GM12878 (cell line): ENCODE measurements around the gene CAPN14. TPM values are rescaled to one million over a fixed set of nuclear protein-coding genes. Genes with fewer than 3 reads are reported as not detected.

Experiments
- ATAC-seq: fragments of 200-7000 bp; cut with Tn5 transposase; 3 replicates; pipeline ENCODE4 v1.9.1; 2020; ENCODE audit warnings: mild to moderate bottlenecking, moderate library complexity
- BruUV-seq: library from RNA; stranded (reverse); fragments of 400-500 nt; replicated peaks from 2 replicates; lab custom pipeline; 2021; lab: Mats Ljungman, UMichigan
- CTCF ChIA-PET: fragments of 300-600 bp; sonication (Branson Sonifier 250); formaldehyde crosslinking; extraction: SDS; loops from one replicate; lab custom pipeline; 2021; ENCODE audit warnings: inconsistent platforms; lab: Yijun Ruan, JAX
- POLR2A ChIA-PET: fragments of 350-600 bp; formaldehyde crosslinking; extraction: SDS; loops from one replicate; lab custom pipeline; 2021; ENCODE audit warnings: inconsistent platforms; lab: Charles Lee
- RAD21 ChIA-PET: fragments of 300-600 bp; sonication (Branson Sonifier 250); formaldehyde crosslinking; loops from one replicate; lab custom pipeline; 2023; ENCODE audit warnings: antibody characterized with exemption; ENCODE audit not compliant: unreplicated experiment; lab: Charles Lee
- SMC1A ChIA-PET: fragments of 300-600 bp; sonication (Branson Sonifier 250); formaldehyde crosslinking; loops from one replicate; lab custom pipeline; 2023; ENCODE audit not compliant: unreplicated experiment, uncharacterized antibody; lab: Charles Lee
- DNase-seq: peaks from one replicate; pipeline ENCODE4 v3.0.0-alpha.2; 2011; ENCODE audit warnings: low read depth, low spot score
- FAIRE-seq: peaks from 3 replicates; lab custom pipeline; 2011; peaks lifted over from hg19 to GRCh38; lab: Jason Lieb, UNC
- H2AFZ ChIP-seq: 2 replicates; pipeline ENCODE4 v1.6.0; 2011; ENCODE audit warnings: low read depth, low read length, control low read depth; ENCODE audit not compliant: control insufficient read depth
- H3K27ac ChIP-seq: 2 replicates; pipeline ENCODE4 v1.5.1; 2011; ENCODE audit warnings: control low read depth; ENCODE audit not compliant: control insufficient read depth, insufficient read depth
- H3K27me3 ChIP-seq, 2 experiments: replicated peaks in 1 of 2; 2 replicates each; pipeline versions ENCODE4 v1.6.0 to v1.6.1; 2011; ENCODE audit warnings: low read length in 1 of 2; ENCODE audit not compliant: control insufficient read depth in 2 of 2, insufficient read depth in 2 of 2
- H3K36me3 ChIP-seq, 2 experiments: 2 replicates each; pipeline ENCODE4 v1.5.1; 2011; ENCODE audit warnings: low read length in 1 of 2; ENCODE audit not compliant: control insufficient read depth in 2 of 2, insufficient read depth in 2 of 2
- H3K4me1 ChIP-seq: 2 replicates; pipeline ENCODE4 v1.6.1; 2011; ENCODE audit warnings: mild to moderate bottlenecking, low read length, moderate library complexity, mixed read lengths; ENCODE audit not compliant: control insufficient read depth, insufficient read depth
- H3K4me2 ChIP-seq: 2 replicates; pipeline ENCODE4 v1.6.0; 2011; ENCODE audit warnings: control low read depth; ENCODE audit not compliant: control insufficient read depth, insufficient read depth
- H3K4me3 ChIP-seq: fragments of 200-600 bp; sonication (generic); 2 replicates; pipeline ENCODE4 v1.5.1; 2016
- H3K79me2 ChIP-seq: 2 replicates; pipeline ENCODE4 v1.6.0; 2011; ENCODE audit warnings: low read length; ENCODE audit not compliant: control insufficient read depth, insufficient read depth
- H3K9ac ChIP-seq: 2 replicates; pipeline ENCODE4 v1.8.0; 2011; ENCODE audit warnings: low read length, control low read depth, mixed read lengths; ENCODE audit not compliant: control insufficient read depth, insufficient read depth
- H3K9me3 ChIP-seq: replicated peaks from 3 replicates; pipeline ENCODE4 v1.5.1; 2011; ENCODE audit warnings: mild to moderate bottlenecking, low read length; ENCODE audit not compliant: control insufficient read depth, insufficient read depth
- H4K20me1 ChIP-seq: 2 replicates; pipeline ENCODE4 v1.6.0; 2011; ENCODE audit not compliant: control insufficient read depth, insufficient read depth
- DPF2 ChIP-seq: fragments of 450-650 bp; IDR thresholded peaks from 2 replicates; pipeline ENCODE4 v1.6.1; 2017; ENCODE audit warnings: mild to moderate bottlenecking
- E2F4 ChIP-seq: IDR thresholded peaks from 2 replicates; pipeline ENCODE4 v1.6.1; 2012; ENCODE audit warnings: low read depth, low read length, improper control_type of control experiment
- HCFC1 ChIP-seq: fragments of 150-350 bp; IDR thresholded peaks from 2 replicates; pipeline ENCODE4 v1.6.1; 2014; ENCODE audit warnings: low read length
- HDAC6 ChIP-seq: fragments of 200-600 bp; sonication (generic); IDR thresholded peaks from one replicate; pipeline ENCODE4 v1.8.0; 2017; ENCODE audit warnings: antibody characterized with exemption; ENCODE audit not compliant: unreplicated experiment
- KDM1A ChIP-seq: fragments of 200-600 bp; sonication (generic); IDR thresholded peaks from 2 replicates; pipeline ENCODE4 v1.6.1; 2016; ENCODE audit warnings: borderline replicate concordance
- KLF5 ChIP-seq: fragments of 450-650 bp; IDR thresholded peaks from 2 replicates; pipeline ENCODE4 v1.6.1; 2014; ENCODE audit warnings: mild to moderate bottlenecking; ENCODE audit not compliant: partially characterized antibody
- MYB ChIP-seq: fragments of 150-350 bp; IDR thresholded peaks from 2 replicates; pipeline ENCODE4 v1.6.1; 2014; ENCODE audit warnings: mild to moderate bottlenecking, low read depth, low read length, borderline replicate concordance
- NR2C2 ChIP-seq: IDR thresholded peaks from 2 replicates; pipeline ENCODE4 v1.6.1; 2011; ENCODE audit warnings: borderline replicate concordance, low read depth; ENCODE audit not compliant: control insufficient read depth, insufficient read length
- RFX5 ChIP-seq: IDR thresholded peaks from 2 replicates; pipeline ENCODE4 v1.6.1; 2011; ENCODE audit warnings: low read depth, low read length, improper control_type of control experiment
- ZNF384 ChIP-seq: IDR thresholded peaks from 2 replicates; pipeline ENCODE4 v1.6.1; 2012; ENCODE audit warnings: low read depth, mild to moderate bottlenecking, low read length, improper control_type of control experiment, borderline replicate concordance
- ZSCAN29 ChIP-seq: fragments of 450-650 bp; IDR thresholded peaks from 2 replicates; pipeline ENCODE4 v1.6.1; 2017; ENCODE audit warnings: mild to moderate bottlenecking, moderate library complexity
- WGBS: methylation state at CpG from one replicate; pipeline ENCODE4 v1.1.6; 2016; ENCODE audit warnings: low lambda C conversion rate; ENCODE audit not compliant: insufficient replicate concordance, insufficient coverage; ENCODE audit errors: missing lambda C conversion rate; 5-methylcytosine and 5-hydroxymethylcytosine counted together
- in situ Hi-C: fragments of 300-500 bp; cut with MboI; formaldehyde crosslinking; loops from 9 replicates; pipeline ENCODE4 v1.14.3; 2018; ENCODE audit warnings: mixed read lengths
- intact Hi-C: fragments of 100-400 bp; cut with micrococcal nuclease; formaldehyde crosslinking; loops from one replicate; pipeline ENCODE4 v1.14.2; 2022; ENCODE audit not compliant: unreplicated experiment
- polyA plus RNA-seq, 11 experiments: library from polyadenylated mRNA; depleted of rRNA in 4 of 11; unstranded in 6 of 11; stranded (reverse) in 5 of 11; fragments of >200 nt; fragmentation: Nextera tagmentation in 4 of 11; fragmentation: Illumina TruSeq in 1 of 11; extraction: Ambion mirVana in 4 of 11; extraction: Trizol in 1 of 11; gene quantifications; 1 replicate in 1 of 11; 2 replicates in 10 of 11; pipeline versions ENCODE4 v1.2.1 to v1.2.3, GENCODE V29; 2011 to 2016; ENCODE audit warnings: inconsistent platforms in 2 of 11, missing spikeins in 2 of 11, low read depth in 1 of 11
- total RNA-seq, 4 experiments: library from RNA; depleted of rRNA in 3 of 4; stranded (reverse); fragments of >200 nt in 3 of 4; fragmentation: Illumina TruSeq in 1 of 4; extraction: Trizol in 1 of 4; gene quantifications; 2 replicates each; pipeline versions ENCODE4 v1.2.1 to v1.2.3, GENCODE V29; 2013 to 2021

CAPN14 gene
- total and polyA plus RNA-seq, 10 of the 15 experiments (the other 5 are each of a cell fraction or from before 2014, with no cell fraction given), result 0.08 to 1.5 (median 1.1) TPM

- FAIRE-seq, result no peak
- Histone ChIP-seq H3K4me1 (no peaks in the 10 kb centered on the region), H3K27me3 (no peaks in the 10 kb centered on the region; a peak in 2 of 4 replicates), H2AFZ (no peak overlapping the region), H4K20me1 (no peaks in the 10 kb centered on the region), H3K79me2 (no peaks in the 10 kb centered on the region), H3K9me3 (no peaks in the 10 kb centered on the region), H3K4me2 (no peak overlapping the region), H3K27ac (no peak overlapping the region), H3K9ac (no peak overlapping the region), H3K4me3 (no peak overlapping the region), H3K36me3 (no peaks in the 10 kb centered on the region; a peak in 1 of 4 replicates)
- intact Hi-C loops (no loop called here), in situ Hi-C loops (no loop called here)
- WGBS, result 47% methylated on average over 4 of the region's 4 CpGs
- ChIA-PET SMC1A (no interaction called here), CTCF (interaction anchor here (2.1 kb wide), 1 partner anchor 27 kb away, joined by 10 read pairs; no protein-coding TSS in a partner anchor), RAD21 (no interaction called here), POLR2A (no interaction called here)
- no peak for DNase-seq
- TF ChIP-seq RFX5 (no peak), DPF2 (no peak), E2F4 (no peak), HCFC1 (no peak), KDM1A (no peak), HDAC6 (no peak), NR2C2 (no peak), MYB (no peak), ZNF384 (no peak), ZSCAN29 (no peak), KLF5 (no peak)
- no peak for ATAC-seq
- no TSS peak for BruUV-seq
Observed at GRCh38 chr2:31197166-31197565, 20.1 kb downstream of the CAPN14 start.
